RWPE1 (cell line): ENCODE measurements around the gene RELL2.

Experiments
- CTCF ChIA-PET: fragments of 350-600 bp; sonication (Branson Sonifier 250); formaldehyde crosslinking; extraction: SDS; loops from one replicate; lab custom pipeline; 2021; lab: Yijun Ruan, JAX
- POLR2A ChIA-PET: fragments of 400-600 bp; formaldehyde crosslinking; extraction: SDS; loops from one replicate; lab custom pipeline; 2020; ENCODE audit warnings: antibody characterized with exemption; ENCODE audit not compliant: low non-redundant PET; lab: Yijun Ruan, JAX
- DNase-seq: peaks from one replicate; pipeline ENCODE4 v3.0.0; 2012; ENCODE audit warnings: low spot score
- H3K27ac ChIP-seq: fragments of 450-650 bp; 2 replicates; pipeline ENCODE4 v1.5.1; 2017
- TF ChIP-seq, protein P1 (sequence below): fragments of 450-650 bp; conservative IDR thresholded peaks from 2 replicates; pipeline ENCODE4 v1.5.1; 2017; ENCODE audit warnings: low read depth, mild to moderate bottlenecking

The RELL2 gene

DNA sequence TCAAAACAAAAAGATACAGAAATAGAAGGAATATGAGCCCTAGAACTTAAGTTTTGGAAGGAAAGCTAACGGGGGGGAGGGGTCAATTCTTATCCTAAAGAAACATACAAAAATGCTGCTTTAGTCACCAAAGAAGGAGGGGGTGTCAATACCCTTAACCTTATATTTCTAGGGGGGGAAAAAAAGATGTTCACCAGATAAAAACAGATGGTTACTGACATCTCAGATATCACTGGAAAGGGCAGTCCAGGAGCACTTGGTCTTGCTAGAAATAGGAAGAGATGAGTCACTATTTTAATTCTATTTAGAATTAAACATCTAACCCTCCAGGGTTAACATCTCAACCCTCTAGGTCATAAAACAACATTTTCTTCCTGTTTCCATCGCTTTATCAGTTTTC, 19.7 kb upstream of the RELL2 start:
- TF ChIP-seq, protein P1, sequence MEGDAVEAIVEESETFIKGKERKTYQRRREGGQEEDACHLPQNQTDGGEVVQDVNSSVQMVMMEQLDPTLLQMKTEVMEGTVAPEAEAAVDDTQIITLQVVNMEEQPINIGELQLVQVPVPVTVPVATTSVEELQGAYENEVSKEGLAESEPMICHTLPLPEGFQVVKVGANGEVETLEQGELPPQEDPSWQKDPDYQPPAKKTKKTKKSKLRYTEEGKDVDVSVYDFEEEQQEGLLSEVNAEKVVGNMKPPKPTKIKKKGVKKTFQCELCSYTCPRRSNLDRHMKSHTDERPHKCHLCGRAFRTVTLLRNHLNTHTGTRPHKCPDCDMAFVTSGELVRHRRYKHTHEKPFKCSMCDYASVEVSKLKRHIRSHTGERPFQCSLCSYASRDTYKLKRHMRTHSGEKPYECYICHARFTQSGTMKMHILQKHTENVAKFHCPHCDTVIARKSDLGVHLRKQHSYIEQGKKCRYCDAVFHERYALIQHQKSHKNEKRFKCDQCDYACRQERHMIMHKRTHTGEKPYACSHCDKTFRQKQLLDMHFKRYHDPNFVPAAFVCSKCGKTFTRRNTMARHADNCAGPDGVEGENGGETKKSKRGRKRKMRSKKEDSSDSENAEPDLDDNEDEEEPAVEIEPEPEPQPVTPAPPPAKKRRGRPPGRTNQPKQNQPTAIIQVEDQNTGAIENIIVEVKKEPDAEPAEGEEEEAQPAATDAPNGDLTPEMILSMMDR = no peak
- no peak overlapping the region for H3K27ac ChIP-seq
- ChIA-PET CTCF (interaction anchor here (0.6 to 2.4 kb wide), 6 partner anchors 23 to 1800 kb away, joined by 3 to 23 read pairs (median 3); no protein-coding TSS in a partner anchor), POLR2A (interaction anchor here (0.6 to 0.9 kb wide), 2 partner anchors 14 to 24 kb away, joined by 3 to 4 read pairs; no protein-coding TSS in a partner anchor)
- DNase-seq = no peak

DNA sequence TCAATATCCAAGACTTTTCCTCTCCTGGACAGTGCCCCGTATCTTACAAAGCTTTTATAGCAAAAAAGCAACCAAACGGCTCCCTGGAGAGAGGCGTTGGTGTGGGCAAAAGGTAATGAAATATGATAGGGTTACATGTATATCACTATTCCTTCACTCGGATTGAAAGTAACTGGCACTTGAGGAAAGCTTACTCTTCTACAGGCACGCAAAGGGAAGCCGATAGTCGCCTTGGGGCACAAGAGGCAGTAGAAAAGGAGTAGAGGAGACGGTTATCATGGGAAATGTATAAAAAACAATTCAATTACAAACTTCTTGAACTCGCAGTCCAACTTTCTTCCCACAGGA, 19.1 kb upstream of the RELL2 start:
- no peak for DNase-seq
- H3K27ac ChIP-seq = peak overlapping the region; percentile 95
- ChIA-PET POLR2A (interaction anchor here (0.6 to 0.9 kb wide), 2 partner anchors 15 to 24 kb away, joined by 3 to 4 read pairs; no protein-coding TSS in a partner anchor), CTCF (interaction anchor here (0.6 to 2.4 kb wide), 5 partner anchors 24 to 1799 kb away, joined by 3 to 23 read pairs (median 3); no protein-coding TSS in a partner anchor)
- TF ChIP-seq, protein P1 = no peak

DNA sequence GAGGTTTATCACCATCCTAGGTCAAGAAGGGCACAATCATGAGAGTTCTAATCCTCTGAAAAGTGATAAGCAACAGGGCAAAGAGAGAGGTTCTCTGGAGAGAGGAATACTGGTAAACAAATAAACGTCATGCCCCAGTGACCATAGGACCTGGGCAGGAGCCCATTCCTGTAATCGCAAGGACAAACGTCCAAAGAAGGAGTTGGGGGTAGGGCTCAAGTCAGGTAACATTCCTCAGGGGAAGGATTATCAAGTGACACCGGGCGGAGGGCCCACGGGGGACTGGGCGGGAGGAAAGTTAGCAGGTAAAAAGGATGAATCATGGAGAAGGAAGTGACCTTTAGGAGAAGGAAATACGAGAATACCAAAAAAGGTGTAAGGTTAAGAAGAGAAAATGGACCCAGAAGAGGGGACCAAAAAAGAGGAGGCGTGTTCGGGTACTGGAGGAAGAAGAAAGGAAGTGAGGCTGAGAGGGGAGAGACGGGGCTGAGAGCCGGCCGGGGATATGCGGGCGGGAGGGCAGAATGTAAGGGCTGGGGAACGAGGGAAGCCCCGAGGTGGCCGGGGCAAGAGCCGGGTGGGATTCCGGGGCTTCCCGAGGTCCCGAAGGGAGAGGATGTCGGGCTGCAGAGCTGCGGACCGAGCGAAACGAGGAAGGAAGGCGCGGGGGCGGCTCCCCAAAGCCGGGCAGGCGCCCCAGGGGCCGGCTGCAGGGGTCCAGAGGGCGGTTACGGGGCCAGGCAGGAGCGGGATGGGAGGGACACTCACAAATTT, 18.6 kb upstream of the RELL2 start:
- peak overlapping the region; percentile 95 for H3K27ac ChIP-seq
- POLR2A ChIA-PET = interaction anchor here (0.6 to 1.3 kb wide), 4 partner anchors 15 to 26 kb away, joined by 3 to 10 read pairs (median 4); partner anchors contain the start of genes HDAC3 and RELL2
- CTCF ChIA-PET = interaction anchor here (0.6 to 2.5 kb wide), 26 partner anchors 9 to 518 kb away, joined by 3 to 107 read pairs (median 6); partner anchors contain the start of genes HDAC3, PCDHB3, PCDHGB2 and RELL2
- TF ChIP-seq, protein P1 = no peak
- peak; percentile 92 for DNase-seq

DNA sequence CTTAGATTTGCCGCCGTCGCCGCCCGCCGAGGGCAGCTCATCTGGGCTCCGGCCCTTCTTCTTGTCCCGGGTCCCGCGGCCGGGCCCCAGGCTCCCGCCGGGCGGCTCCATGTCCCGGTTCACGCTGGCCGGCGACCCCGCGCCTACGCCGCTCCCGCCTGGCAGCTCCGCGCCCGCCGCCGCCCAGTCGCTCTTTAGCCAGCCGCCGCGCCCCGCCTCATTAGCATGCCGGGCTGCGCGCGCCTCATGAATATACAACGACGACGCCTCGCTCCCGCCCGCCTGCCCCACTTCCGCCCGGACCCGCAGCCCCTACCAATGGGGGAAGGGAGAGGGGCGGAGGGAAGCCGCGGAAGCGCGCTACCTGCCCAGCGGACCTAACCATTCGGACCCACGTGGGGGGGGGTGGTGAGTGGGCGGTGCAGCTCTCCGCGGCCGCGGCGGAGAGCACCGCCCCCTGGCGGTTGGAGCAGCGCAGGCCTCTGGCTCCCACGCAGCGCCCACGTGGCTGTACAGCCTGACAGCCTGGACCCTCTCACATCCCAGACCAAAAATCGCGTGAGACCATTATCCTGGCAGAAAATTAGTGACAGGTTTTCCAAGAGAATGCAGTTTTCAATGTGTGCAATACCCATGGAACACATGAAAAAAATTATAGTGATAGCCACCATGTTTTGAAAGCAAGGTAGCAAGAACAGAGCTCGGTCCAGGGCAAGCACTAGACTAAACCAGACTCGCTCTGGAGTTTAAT, 17.8 kb upstream of the RELL2 start, which contains the start of gene DIAPH1:
TSS of gene DIAPH1 (minus strand) at position 197 of the 751 bp plus-strand sequence. CDS start at position 111, 86 bp downstream.
- CTCF ChIA-PET = interaction anchor here (0.5 to 2.5 kb wide), 34 partner anchors 10 to 519 kb away, joined by 3 to 107 read pairs (median 4); partner anchors contain the start of genes HDAC3, PCDHB3, PCDHGB2 and RELL2
- POLR2A ChIA-PET = interaction anchor here (0.7 to 1.3 kb wide), 5 partner anchors 17 to 29 kb away, joined by 3 to 14 read pairs (median 4); partner anchors contain the start of genes HDAC3 and RELL2
- TF ChIP-seq, protein P1 = peak; percentile 99
- H3K27ac ChIP-seq = peak within 1 kb of the TSS; percentile 95
- DNase-seq = peak; percentile 99

DNA sequence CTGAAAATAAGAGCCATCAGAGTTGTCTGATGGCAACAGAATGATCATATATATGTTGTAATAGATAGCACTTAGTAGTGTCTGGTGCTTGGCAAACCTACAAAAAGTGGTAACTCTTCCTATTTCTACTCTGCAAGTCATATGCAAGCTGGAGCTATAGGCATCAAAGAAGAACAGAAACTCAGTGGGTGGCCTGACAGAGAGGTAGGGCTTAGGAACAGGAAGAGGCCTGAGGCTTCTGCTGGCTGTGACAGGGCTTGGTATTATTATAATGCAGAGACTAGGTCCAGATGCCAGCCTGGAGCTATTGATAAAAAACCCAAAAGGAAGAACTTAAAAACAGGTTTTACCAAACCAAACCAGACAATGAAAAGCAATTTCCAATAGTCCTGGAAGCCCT, 13.6 kb upstream of the RELL2 start:
- no peak for DNase-seq
- TF ChIP-seq, protein P1 = no peak
- ChIA-PET CTCF (interaction anchor here (0.6 kb wide), 1 partner anchor 31 kb away, joined by 4 read pairs; no protein-coding TSS in a partner anchor), POLR2A (no interaction called here)
- no peak overlapping the region for H3K27ac ChIP-seq

DNA sequence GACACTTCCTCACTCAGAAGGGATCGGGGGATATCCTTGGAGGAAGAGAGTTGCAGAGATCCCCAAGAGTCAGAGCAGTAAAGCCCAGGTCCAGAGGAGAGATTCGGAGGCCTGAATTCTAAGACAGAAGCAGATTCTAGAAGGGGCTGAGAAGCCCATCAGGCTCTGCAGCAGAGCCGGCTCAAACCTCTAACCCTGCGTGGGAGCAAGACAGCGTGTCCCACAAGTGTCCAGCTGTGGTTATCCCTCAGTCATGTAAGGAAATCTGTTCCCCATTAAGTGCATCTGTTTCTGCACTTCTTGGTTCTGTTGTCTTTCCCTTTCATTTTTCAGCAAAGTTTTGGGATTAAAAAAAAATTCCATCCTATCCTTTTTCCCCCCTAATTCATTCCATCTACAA, 13.2 kb upstream of the RELL2 start:
- TF ChIP-seq, protein P1 = no peak
- ChIA-PET CTCF (interaction anchor here (0.6 to 0.7 kb wide), 2 partner anchors 31 to 582 kb away, joined by 3 to 4 read pairs; no protein-coding TSS in a partner anchor), POLR2A (no interaction called here)
- H3K27ac ChIP-seq = no peak overlapping the region
- no peak for DNase-seq
